ENCODE results near the gene GNAZ.
A peak's percentile ranks its signal among the peaks of the same experiment; 100 is the strongest.

Gene GNAZ

GRCh38 chr22:23127788-23128187 is 57.5 kb downstream of the GNAZ start:
- no peaks in the 10 kb centered on the region for H3K9me2 ChIP-seq (replicated peaks; ENCODE audit: insufficient read depth, low read length)
- no peaks in the 10 kb centered on the region for H3K79me2 ChIP-seq (ENCODE audit: insufficient read depth, low read length)
- H3K36me3 ChIP-seq (ENCODE audit: low read length) = no peaks in the 10 kb centered on the region
- no peaks in the 10 kb centered on the region for H3K9me3 ChIP-seq (ENCODE audit: insufficient read depth, low read length)
- no peak overlapping the region for H3K27ac ChIP-seq (ENCODE audit: low read depth, low read length)
- H3K9ac ChIP-seq (ENCODE audit: low read length) = no peak overlapping the region
- no peak overlapping the region for H2AFZ ChIP-seq (ENCODE audit: low read depth, low read length, severe bottlenecking)
- H3F3A ChIP-seq (ENCODE audit: insufficient read depth) = no peaks in the 10 kb centered on the region
- TF ChIP-seq CTCF (IDR thresholded peaks at IDR 0.05; ENCODE audit: insufficient read depth, low read length, poor library complexity, severe bottlenecking) = no peak
- TF ChIP-seq EZH2phosphoT487 (conservative IDR thresholded peaks at IDR 0.05; ENCODE audit: low read length) = no peak
- H3K4me2 ChIP-seq (ENCODE audit: low read depth, low read length, poor library complexity, severe bottlenecking) = no peak overlapping the region
- H3K4me3 ChIP-seq (ENCODE audit: insufficient read depth, low read length, poor library complexity, severe bottlenecking) = no peak overlapping the region
- no peaks in the 10 kb centered on the region for H4K20me1 ChIP-seq (ENCODE audit: low read depth, low read length)
- no peaks in the 10 kb centered on the region for H3K27me3 ChIP-seq (ENCODE audit: low read length)

- no peaks in the 10 kb centered on the region for H3K9me3 ChIP-seq (ENCODE audit: insufficient read depth, low read length)
- no peaks in the 10 kb centered on the region for H4K20me1 ChIP-seq (ENCODE audit: low read depth, low read length)
- H3K27ac ChIP-seq (ENCODE audit: low read depth, low read length) = no peak overlapping the region
- TF ChIP-seq EZH2phosphoT487 (conservative IDR thresholded peaks at IDR 0.05; ENCODE audit: low read length) (no peak), CTCF (IDR thresholded peaks at IDR 0.05; ENCODE audit: insufficient read depth, low read length, poor library complexity, severe bottlenecking) (peak; percentile 44)
- H3K79me2 ChIP-seq (ENCODE audit: insufficient read depth, low read length) = no peaks in the 10 kb centered on the region
- no peaks in the 10 kb centered on the region for H3K9me2 ChIP-seq (replicated peaks; ENCODE audit: insufficient read depth, low read length)
- H3K4me3 ChIP-seq (ENCODE audit: insufficient read depth, low read length, poor library complexity, severe bottlenecking) = no peak overlapping the region
- no peaks in the 10 kb centered on the region for H3K36me3 ChIP-seq (ENCODE audit: low read length)
- no peaks in the 10 kb centered on the region for H3F3A ChIP-seq (ENCODE audit: insufficient read depth)
- H3K27me3 ChIP-seq (ENCODE audit: low read length) = no peaks in the 10 kb centered on the region
- H2AFZ ChIP-seq (ENCODE audit: low read depth, low read length, severe bottlenecking) = no peak overlapping the region
- H3K4me2 ChIP-seq (ENCODE audit: low read depth, low read length, poor library complexity, severe bottlenecking) = no peak overlapping the region
- H3K9ac ChIP-seq (ENCODE audit: low read length) = no peak overlapping the region
Observed at GRCh38 chr22:23128269-23129108, 58.2 kb downstream of the GNAZ start.

DNA sequence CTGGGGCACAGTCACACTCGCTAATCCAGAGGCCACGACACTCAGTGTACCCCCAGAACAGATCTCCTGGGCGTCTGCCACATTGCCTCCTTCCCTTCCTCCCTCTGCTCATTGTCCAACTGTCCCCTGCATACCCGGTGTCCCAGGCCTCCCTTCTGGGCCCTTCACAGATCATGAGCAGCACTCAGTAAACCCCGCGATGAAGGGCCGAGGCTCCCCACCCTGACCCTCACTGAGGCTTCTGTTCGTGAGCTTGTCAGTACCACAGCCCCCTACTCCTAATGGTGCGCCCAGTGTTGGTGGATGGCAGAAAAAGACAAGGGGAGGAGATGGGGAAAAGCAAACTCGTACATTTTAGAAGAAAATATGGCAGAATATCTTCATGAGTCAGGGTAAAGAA is 58.8 kb downstream of the GNAZ start:
- no peak overlapping the region for H3K27ac ChIP-seq (ENCODE audit: low read depth, low read length)
- no peaks in the 10 kb centered on the region for H3K27me3 ChIP-seq (ENCODE audit: low read length)
- H3K9me3 ChIP-seq (ENCODE audit: insufficient read depth, low read length) = no peaks in the 10 kb centered on the region
- no peak overlapping the region for H2AFZ ChIP-seq (ENCODE audit: low read depth, low read length, severe bottlenecking)
- H3K9me2 ChIP-seq (replicated peaks; ENCODE audit: insufficient read depth, low read length) = no peaks in the 10 kb centered on the region
- H3K4me3 ChIP-seq (ENCODE audit: insufficient read depth, low read length, poor library complexity, severe bottlenecking) = no peak overlapping the region
- TF ChIP-seq EZH2phosphoT487 (conservative IDR thresholded peaks at IDR 0.05; ENCODE audit: low read length) (no peak), CTCF (IDR thresholded peaks at IDR 0.05; ENCODE audit: insufficient read depth, low read length, poor library complexity, severe bottlenecking) (no peak)
- no peak overlapping the region for H3K4me2 ChIP-seq (ENCODE audit: low read depth, low read length, poor library complexity, severe bottlenecking)
- H3K9ac ChIP-seq (ENCODE audit: low read length) = no peak overlapping the region
- no peaks in the 10 kb centered on the region for H3F3A ChIP-seq (ENCODE audit: insufficient read depth)
- H3K79me2 ChIP-seq (ENCODE audit: insufficient read depth, low read length) = no peaks in the 10 kb centered on the region
- no peaks in the 10 kb centered on the region for H3K36me3 ChIP-seq (ENCODE audit: low read length)
- no peaks in the 10 kb centered on the region for H4K20me1 ChIP-seq (ENCODE audit: low read depth, low read length)

Data from SU-DHL-6 (cell line).